Measurements from ENCODE around the gene NLRP1. TPM values are rescaled to one million over a fixed set of nuclear protein-coding genes. Genes with fewer than 3 reads are reported as not detected.

Gene NLRP1
- total and polyA plus RNA-seq, 7 donors = 2.7 to 5.7 (median 3.4) TPM

DNA sequence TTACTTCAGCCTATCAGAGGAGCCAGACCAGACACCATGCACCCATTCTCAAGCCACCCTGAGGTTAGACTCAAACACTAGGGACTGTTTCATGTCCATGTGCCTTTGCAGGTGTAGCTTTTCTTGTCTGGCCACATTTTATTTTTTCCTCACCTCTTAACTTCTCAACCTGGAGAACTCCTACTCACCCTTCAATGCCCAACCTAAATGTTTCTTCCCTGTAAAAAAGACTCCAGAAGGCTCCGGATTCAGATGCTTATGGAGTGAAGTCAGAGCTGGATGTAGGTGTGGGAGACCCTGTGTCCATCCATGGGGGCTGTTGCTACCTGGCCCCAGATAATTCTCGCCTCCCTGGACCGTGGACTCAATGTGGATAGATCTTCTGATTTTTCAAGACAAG lies 44.0 kb upstream of the NLRP1 start:
- ATAC-seq = no peak
- Histone ChIP-seq H3K4me3 (no peak overlapping the region), H3K36me3 (ENCODE audit: insufficient read depth in 1 of 2, low read depth in 1 of 2) (no peaks in the 10 kb centered on the region), H3K4me1 (no peaks in the 10 kb centered on the region), H3K9me3 (no peaks in the 10 kb centered on the region), H3K27me3 (ENCODE audit: insufficient read depth in 3 of 3, low read length in 2 of 3) (peaks cover 0 to 34% (median 6%) of the 10 kb centered on the region in 3 donors), H3K27ac (no peak overlapping the region)
- DNase-seq = no peak
- 75 to 90% (median 86%) methylated on average over 3 of the region's 3 CpGs for WGBS, 3 donors
- intact Hi-C loops (cut with DNase I) = no loop called here
- TF ChIP-seq, protein P1, sequence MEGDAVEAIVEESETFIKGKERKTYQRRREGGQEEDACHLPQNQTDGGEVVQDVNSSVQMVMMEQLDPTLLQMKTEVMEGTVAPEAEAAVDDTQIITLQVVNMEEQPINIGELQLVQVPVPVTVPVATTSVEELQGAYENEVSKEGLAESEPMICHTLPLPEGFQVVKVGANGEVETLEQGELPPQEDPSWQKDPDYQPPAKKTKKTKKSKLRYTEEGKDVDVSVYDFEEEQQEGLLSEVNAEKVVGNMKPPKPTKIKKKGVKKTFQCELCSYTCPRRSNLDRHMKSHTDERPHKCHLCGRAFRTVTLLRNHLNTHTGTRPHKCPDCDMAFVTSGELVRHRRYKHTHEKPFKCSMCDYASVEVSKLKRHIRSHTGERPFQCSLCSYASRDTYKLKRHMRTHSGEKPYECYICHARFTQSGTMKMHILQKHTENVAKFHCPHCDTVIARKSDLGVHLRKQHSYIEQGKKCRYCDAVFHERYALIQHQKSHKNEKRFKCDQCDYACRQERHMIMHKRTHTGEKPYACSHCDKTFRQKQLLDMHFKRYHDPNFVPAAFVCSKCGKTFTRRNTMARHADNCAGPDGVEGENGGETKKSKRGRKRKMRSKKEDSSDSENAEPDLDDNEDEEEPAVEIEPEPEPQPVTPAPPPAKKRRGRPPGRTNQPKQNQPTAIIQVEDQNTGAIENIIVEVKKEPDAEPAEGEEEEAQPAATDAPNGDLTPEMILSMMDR (IDR thresholded peaks at IDR 0.05) = no peak

DNA sequence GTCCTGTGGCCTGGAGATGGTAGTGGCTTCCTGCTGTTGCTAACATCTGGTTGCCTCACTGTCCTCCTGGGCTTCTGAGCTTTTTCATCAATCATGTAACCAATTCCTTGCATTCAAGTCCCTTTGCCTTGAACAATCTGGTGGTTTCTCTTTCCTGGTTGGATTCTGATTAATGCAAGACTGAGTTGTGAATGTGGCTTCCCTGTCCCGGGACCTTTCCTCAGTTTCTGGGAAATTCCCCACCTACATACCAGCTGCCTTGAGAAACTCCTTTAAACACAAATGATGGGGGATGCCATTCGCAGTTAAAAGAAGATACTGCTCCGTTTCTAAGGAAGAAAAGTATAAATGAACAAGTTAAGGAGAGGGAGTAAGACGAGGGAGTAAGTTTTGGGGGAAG lies 39.9 kb upstream of the NLRP1 start:
- DNase-seq (no peak), ATAC-seq (no peak)
- intact Hi-C loops (cut with DNase I) = no loop called here
- WGBS, 3 donors = 53 to 61% (median 56%) methylated on average over 4 of the region's 4 CpGs
- Histone ChIP-seq H3K9me3 (no peaks in the 10 kb centered on the region), H3K27me3 (ENCODE audit: insufficient read depth in 3 of 3, low read length in 2 of 3) (peaks cover 0 to 37% (median 4%) of the 10 kb centered on the region in 3 donors), H3K4me3 (no peak overlapping the region), H3K4me1 (no peaks in the 10 kb centered on the region), H3K36me3 (ENCODE audit: insufficient read depth in 1 of 2, low read depth in 1 of 2) (no peaks in the 10 kb centered on the region), H3K27ac (no peak overlapping the region)
- TF ChIP-seq, protein P1 (IDR thresholded peaks at IDR 0.05) = no peak

DNA sequence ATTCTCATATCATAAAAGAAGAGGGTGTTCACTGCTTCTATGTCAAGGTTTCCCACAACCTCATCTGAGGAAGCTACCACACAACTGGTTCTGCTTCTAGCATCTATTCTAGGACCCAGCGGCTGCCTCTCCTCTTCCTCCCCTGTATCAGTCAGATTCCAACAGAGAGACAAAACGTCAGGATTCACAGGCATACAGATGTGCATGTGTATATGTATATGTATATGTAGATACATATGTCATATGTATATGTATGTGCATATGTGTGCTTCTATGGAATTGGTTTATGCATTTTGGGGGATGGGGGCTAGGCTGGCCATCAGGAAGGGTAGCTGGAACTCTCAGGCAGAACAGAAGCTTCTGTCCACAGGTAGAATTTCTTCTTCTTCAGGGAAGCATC lies 37.4 kb upstream of the NLRP1 start:
- Histone ChIP-seq H3K4me3 (no peak overlapping the region), H3K9me3 (no peaks in the 10 kb centered on the region), H3K4me1 (no peaks in the 10 kb centered on the region), H3K27ac (no peak overlapping the region), H3K27me3 (ENCODE audit: insufficient read depth in 3 of 3, low read length in 2 of 3) (peaks cover 0 to 24% (median 0%) of the 10 kb centered on the region in 3 donors), H3K36me3 (ENCODE audit: insufficient read depth in 1 of 2, low read depth in 1 of 2) (no peaks in the 10 kb centered on the region)
- intact Hi-C loops (cut with DNase I) = no loop called here
- TF ChIP-seq, protein P1 (IDR thresholded peaks at IDR 0.05) = no peak
- ATAC-seq (no peak), DNase-seq (no peak)
- WGBS, 3 donors = 61 to 67% (median 64%) methylated on average over 2 of the region's 2 CpGs

DNA sequence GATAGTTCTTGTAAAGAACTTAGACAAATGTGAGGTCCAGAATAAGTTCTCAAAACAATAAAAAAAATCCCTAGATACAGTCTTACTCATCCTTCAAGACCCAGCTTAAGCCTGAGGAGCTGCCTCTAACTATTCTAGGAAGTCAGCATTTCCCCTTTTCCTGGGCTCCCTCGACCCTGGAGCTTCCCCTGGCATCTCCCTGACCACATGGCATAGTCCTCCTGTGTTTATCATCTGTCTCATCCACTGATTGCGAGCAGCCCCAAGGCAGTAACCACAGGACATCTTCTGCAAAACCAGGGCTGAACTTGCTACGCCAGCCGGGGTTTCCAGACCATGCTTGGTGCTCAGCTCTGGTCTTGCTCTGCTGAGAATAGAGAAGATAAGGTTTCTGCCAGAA lies 36.7 kb upstream of the NLRP1 start:
- Histone ChIP-seq H3K27me3 (ENCODE audit: insufficient read depth in 3 of 3, low read length in 2 of 3) (peaks cover 0 to 24% (median 0%) of the 10 kb centered on the region in 3 donors), H3K9me3 (no peaks in the 10 kb centered on the region), H3K36me3 (ENCODE audit: insufficient read depth in 1 of 2, low read depth in 1 of 2) (no peaks in the 10 kb centered on the region), H3K4me1 (no peaks in the 10 kb centered on the region), H3K4me3 (no peak overlapping the region), H3K27ac (no peak overlapping the region)
- WGBS, 3 donors = 63 to 75% (median 65%) methylated on average over 4 of the region's 4 CpGs
- TF ChIP-seq, protein P1 (IDR thresholded peaks at IDR 0.05) = no peak
- intact Hi-C loops (cut with DNase I) = no loop called here
- ATAC-seq (no peak), DNase-seq (no peak)

DNA sequence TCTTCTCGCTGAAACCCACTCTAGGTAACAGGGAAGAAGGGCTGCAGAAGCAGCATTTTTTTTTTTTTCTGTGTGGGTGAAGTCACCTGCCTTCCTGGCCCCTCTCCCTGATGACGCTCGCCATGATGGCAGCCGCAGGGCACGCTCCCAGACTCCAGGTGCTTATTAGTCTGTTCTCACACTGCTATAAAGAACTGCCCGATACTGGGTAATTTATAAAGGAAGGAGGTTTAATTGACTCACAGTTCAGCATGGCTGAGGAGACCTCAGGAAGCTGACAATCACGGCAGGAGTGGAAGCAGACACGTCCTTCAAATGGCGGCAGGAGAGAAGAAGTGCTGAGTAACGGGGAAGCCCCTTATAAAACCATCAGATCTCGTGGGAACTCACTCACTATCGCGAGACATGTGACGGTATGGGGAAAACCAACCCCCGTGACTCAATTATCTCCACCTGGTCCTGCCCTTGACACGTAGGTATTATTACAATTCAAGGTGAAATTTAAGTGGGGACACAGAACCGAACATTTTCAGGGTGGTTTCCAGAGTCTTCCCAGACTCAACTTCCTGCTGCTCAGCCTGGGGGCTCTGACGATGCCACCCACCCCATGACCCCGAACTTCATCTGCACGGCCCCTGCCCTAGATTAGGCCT lies 34.9 kb upstream of the NLRP1 start:
- H3K36me3 ChIP-seq (ENCODE audit: insufficient read depth in 1 of 2, low read depth in 1 of 2) = no peaks in the 10 kb centered on the region
- H3K27ac ChIP-seq = no peak overlapping the region
- TF ChIP-seq, protein P1 (IDR thresholded peaks at IDR 0.05) = no peak
- ATAC-seq = no peak
- intact Hi-C loops (cut with DNase I) = no loop called here
- no peak overlapping the region for H3K4me3 ChIP-seq
- H3K4me1 ChIP-seq = no peaks in the 10 kb centered on the region
- H3K27me3 ChIP-seq (ENCODE audit: insufficient read depth in 3 of 3, low read length in 2 of 3) = peaks cover 0 to 24% (median 0%) of the 10 kb centered on the region in 3 donors
- no peaks in the 10 kb centered on the region for H3K9me3 ChIP-seq
- no peak for DNase-seq
- 65 to 74% (median 66%) methylated on average over 20 of the region's 20 CpGs for WGBS, 3 donors

All from psoas muscle (tissue), 8 donors.